LNCaP clone FGC (cell line): ENCODE data around the gene MRGPRF.

Source experiments
- DNase-seq: peaks from one replicate; pipeline ENCODE4 v3.0.0-alpha.2; 2011; ENCODE audit warnings: low read depth
- H3K4me3 ChIP-seq: 2 replicates; pipeline ENCODE4 v1.5.1; 2011; ENCODE audit warnings: mild to moderate bottlenecking, low read depth, low read length, control low read depth
- CTCF ChIP-seq: IDR thresholded peaks from 2 replicates; pipeline ENCODE4 v1.5.1; 2012; ENCODE audit warnings: mild to moderate bottlenecking; ENCODE audit not compliant: control insufficient read depth, insufficient read depth; ENCODE audit errors: extremely low read depth

Gene MRGPRF

GRCh38 chr11:69039501-69039900, 26.5 kb upstream of the MRGPRF start:
- no peak for TF ChIP-seq CTCF
- no peak for DNase-seq
- H3K4me3 ChIP-seq, result no peak overlapping the region

- H3K4me3 ChIP-seq, result no peak overlapping the region
- no peak for TF ChIP-seq CTCF
- DNase-seq, result no peak
Measured at GRCh38 chr11:69037544-69037943, 24.5 kb upstream of the MRGPRF start.

GRCh38 chr11:69037074-69037473, 24.0 kb upstream of the MRGPRF start:
- no peak overlapping the region for H3K4me3 ChIP-seq
- no peak for DNase-seq
- TF ChIP-seq CTCF, result no peak

GRCh38 chr11:69035946-69036340, 22.9 kb upstream of the MRGPRF start:
- DNase-seq, result no peak
- TF ChIP-seq CTCF, result no peak
- no peak overlapping the region for H3K4me3 ChIP-seq

DNA sequence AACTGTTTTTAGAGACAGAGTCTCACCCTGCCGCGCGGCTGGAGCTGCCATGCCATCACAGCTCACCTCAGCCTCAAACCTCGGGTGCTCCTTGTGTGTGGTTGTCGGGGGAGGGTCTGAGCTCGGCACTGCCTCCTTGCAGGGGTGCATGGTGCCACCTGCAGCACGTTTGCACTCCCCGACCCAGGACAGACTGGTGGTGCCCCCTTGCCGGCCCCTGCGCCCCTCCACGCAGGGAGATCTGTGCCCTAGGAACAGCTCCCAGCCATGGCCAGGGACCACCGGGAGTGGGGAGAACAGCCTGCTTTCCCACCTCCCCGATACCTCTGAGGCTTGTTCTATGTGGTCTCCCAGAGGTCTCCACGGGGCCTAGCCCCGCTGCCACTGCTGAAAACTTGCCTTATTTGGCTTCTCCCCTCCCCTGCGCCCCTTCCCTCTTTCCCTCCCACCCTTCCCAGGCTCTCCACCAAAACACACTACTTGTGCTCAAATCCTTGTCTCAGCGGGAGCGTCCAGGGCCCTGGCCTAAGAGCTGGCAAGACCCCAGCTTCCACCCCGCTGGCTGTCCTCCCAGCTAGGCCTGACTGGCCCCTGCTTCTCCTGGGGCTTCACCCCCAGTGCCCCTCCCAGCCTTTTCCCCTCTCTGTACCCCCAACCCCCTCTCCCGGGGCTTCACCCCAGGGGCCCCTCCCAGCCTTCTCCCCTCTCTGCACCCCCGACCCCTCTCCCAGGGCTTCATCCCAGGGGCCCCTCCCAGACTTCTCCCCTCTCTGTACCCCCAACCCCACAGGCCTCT, 22.3 kb upstream of the MRGPRF start:
- no peak overlapping the region for H3K4me3 ChIP-seq
- no peak for TF ChIP-seq CTCF
- DNase-seq, result no peak

DNA sequence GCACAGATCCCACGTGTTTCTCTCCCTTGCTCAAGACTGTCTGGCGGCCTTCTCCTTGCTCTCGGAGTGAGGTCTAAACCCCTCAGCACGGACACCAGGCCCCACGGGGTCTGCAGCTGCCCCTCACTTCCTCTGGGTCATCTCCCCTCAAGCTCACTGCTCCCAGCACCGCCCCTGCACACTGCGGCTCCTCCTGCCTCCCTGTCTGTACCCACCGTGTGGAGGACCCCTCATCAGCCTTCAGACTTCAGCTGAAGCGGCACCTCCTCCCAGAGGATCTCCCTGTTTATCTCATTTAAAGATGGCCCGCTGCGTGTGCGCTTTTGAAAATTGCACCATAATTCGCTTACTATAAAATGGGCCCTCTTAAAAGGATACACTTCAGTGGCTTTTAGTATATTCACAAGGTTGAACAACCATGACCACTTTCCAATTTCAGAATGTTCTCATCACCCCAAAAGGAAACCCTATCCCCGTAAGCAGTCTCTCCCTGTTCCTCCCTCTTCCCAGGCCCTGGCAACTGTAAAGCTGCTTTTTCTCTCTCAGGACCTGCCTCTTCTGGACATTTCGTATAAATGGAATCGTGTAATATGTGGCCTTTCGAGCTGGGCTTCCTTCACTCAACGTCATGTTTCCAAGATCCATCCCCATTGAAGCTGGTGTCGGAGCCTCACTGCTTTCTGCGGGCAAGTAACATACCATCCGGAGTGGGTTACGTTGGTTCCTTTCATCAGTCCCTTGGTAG, 21.2 kb upstream of the MRGPRF start:
- no peak overlapping the region for H3K4me3 ChIP-seq
- DNase-seq, result no peak
- TF ChIP-seq CTCF, result no peak
